IPS-18c (cell line): ENCODE measurements around the gene ABCC11.
"Not testable (repeated sequence)": the region's sequence is repeated elsewhere in the genome, so short reads cannot be mapped to it uniquely, and the experiment has no call there.

Experiments
- H3K4me3 ChIP-seq: 2 replicates; pipeline ENCODE4 v1.7.0; 2013; ENCODE audit warnings: low read depth, mild to moderate bottlenecking, low read length, moderate library complexity; ENCODE audit not compliant: insufficient read depth
- H3K9me3 ChIP-seq: one replicate; pipeline ENCODE4 v1.6.1; 2013; ENCODE audit warnings: mild to moderate bottlenecking, low read length, moderate library complexity; ENCODE audit not compliant: control insufficient read depth, insufficient read depth

ABCC11 gene

DNA sequence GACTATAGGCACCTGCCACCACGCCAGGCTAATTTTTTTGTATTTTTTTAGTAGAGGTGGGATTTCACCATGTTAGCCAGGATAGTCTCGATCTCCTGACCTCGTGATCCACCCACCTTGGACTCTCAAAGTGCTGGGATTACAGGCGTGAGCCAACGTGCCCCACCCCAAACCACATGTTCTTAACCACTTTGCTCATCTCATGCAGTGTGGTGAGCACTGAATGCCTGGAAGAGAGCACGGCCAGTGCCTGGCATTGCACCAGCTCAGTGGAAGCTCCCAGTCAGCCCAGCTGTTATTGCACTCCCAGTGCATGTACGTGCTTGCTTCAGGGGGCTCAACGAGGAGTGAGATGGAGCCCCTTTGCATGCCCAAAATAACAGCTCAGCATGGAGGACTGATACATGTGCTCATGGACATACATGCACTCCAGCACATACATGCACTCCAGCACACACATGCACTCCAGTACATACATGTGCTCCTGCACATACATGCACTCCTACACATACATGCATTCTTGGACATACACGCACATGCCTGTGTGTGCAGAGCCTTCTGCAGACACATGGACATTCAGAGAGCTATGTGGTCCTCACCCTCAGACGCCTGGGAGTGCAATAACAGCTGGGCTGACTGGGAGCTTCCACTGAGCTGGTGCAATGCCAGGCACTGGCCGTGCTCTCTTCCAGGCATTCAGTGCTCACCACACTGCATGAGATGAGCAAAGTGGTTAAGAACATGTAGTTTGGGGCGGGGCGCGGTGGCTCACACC, 65.4 kb downstream of the ABCC11 start:
- H3K4me3 ChIP-seq, H3K9me3 ChIP-seq: not testable (repeated sequence)

DNA sequence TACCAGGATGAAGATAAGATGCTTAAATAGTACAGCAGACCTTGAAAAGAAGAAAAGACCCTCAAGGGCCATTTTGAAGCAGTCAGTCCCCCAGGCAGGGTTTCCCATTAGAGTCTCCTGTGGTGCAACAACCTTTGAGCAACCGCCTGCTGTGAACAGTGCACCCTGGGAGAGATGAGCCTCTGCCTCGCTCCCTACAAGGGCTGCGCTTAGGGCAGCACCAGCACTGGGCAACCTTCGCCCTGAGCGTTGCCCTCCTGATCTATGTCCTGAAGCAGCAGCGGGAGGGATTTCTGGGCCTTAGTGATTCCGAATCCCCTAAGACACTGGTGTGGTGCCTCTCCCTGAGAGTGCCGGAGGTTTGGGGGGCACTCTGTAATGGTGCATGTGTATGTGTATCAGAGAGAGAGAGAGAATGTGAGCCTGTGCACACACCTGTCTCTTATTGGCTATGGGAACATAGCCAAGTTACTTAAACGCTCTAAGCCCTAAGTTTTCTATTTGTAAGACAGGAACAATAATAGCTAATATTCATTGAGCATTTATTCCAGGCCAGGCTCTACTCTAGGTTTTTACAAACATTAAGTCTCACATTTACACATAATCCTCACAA, 66.4 kb downstream of the ABCC11 start:
- Histone ChIP-seq H3K9me3 (no peaks in the 10 kb centered on the region), H3K4me3 (no peak overlapping the region)

DNA sequence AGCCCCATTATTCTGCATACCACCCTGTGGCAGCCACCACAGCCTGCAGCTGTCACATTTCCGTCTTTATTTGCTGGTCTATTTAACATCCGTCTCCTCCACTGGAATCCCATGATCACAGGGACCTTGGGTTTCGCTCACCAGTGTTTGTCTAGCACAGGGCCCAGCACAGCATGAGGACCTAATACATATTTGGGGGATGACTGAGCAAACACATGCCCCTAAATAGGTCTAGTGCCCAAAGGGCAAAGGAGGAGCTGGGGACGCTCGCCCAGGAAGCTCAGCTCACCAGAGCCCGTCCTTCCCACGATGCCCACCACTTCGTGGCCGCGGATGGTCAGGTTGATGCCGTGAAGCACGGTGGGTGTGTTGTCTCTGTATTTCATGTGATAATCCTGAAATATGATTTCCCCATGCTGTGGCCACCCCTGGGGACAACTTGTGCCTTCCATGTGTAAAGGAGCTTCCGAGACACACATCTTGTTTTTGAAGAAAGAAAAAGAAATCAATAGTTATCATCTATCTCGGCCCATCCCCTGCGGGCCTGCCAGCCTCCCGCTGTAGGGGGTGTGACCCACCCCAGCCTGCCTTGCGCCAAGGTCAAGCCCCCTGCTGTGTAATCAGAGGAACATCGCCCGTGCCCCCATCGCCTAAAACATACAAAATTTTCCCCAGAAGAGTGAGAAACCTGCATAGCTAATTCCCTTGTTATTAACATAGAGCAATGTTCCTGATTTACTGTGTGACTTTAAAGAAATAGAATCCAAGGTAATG, 70.5 kb downstream of the ABCC11 start:
- Histone ChIP-seq H3K9me3 (no peaks in the 10 kb centered on the region), H3K4me3 (no peak overlapping the region)

DNA sequence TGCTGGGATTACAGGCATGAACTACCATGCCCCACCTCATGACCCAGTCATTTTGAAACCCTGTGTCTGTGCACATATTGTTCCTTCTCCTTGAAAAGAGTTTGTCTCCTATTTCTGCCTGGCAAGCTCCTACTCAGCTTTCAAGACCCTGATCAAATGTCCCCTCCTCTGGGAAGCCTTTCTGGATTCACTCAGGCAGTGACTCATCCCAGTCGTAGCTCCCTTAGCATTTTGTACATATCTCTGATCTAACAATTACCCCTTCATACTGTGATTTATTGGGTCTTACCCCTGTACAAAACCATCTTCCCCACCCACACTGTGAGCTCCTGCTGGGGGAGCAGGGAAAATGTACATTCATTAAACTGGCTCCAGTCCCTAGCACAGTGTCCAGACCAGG, 73.5 kb downstream of the ABCC11 start:
- H3K9me3 ChIP-seq = no peaks in the 10 kb centered on the region
- H3K4me3 ChIP-seq = no peak overlapping the region

DNA sequence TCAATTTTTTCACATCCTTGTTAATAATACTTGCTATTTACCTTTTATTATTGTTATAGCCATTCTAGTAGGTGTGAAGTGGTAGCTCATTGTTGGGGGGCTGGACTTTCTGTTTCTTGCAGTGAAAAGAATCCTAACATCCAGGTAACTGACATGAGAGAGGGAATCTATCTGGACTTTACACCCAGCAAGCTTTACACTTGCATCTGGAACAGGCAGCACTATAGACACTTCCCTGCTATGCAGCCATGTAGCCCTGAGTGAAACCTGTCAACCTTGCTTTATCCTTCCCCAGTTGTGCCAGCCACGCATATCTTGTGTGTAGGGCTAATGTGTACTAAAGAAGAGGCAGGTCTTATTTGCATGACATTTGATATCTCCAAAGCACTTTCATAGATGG, 74.7 kb downstream of the ABCC11 start:
- no peaks in the 10 kb centered on the region for H3K9me3 ChIP-seq
- no peak overlapping the region for H3K4me3 ChIP-seq

DNA sequence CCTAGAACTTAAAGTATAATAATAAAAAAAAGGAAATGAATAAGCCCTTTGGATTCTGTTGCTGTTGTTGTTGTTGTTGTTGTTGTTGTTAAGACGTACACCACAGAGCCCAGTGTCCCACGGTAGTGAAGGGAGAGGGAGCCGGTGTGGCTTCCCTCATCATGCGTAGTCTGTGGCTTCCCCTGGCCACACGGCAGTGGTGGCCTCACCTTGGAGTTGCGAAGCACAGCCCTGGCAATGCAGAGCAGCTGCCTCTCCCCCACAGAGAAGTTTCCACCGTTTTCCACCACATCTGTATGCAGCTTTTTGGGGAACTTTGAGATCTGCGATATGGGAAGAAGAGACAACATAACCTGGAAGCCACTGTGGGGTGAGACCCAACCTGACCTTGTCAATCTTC, 77.4 kb downstream of the ABCC11 start:
- H3K4me3 ChIP-seq = no peak overlapping the region
- no peaks in the 10 kb centered on the region for H3K9me3 ChIP-seq

DNA sequence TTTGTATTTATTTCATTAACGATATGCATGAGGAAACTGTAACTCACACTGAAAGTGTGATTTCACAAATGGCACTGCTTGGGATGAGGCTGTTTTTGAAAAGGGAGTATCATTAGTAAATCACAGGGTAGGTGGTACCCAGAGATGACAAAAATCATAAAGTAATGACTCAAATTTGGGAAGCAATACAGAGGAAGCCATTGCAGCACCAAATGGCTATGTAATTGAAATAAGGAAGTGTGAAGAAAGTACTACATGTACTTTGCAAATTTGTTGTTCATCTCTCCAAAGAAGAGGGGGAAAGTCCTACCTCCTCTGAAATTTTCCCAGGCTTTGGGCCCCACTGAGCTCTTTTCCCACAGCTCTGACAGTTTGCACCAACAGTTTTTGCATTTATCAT, 79.3 kb downstream of the ABCC11 start:
- Histone ChIP-seq H3K9me3 (no peaks in the 10 kb centered on the region), H3K4me3 (no peak overlapping the region)

DNA sequence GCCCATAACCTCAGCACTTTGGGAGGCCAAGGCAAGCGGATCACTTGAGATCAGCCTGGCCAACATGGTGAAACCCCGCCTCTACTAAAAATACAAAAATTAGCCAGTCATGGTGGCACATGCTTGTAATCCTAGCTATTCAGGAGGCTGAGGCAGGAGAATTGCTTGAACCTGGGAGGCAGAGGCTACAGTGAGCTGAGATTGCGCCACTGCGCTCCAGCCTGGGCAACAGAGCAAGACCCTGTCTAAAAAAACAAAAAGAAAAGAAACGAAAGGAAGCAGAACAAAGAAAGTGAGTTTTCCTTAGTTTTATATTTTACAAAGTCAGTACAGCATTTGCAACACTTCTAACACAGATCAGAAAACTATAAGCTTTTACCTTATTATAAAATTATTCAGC, 80.7 kb downstream of the ABCC11 start:
- not testable (repeated sequence) for H3K4me3 ChIP-seq

DNA sequence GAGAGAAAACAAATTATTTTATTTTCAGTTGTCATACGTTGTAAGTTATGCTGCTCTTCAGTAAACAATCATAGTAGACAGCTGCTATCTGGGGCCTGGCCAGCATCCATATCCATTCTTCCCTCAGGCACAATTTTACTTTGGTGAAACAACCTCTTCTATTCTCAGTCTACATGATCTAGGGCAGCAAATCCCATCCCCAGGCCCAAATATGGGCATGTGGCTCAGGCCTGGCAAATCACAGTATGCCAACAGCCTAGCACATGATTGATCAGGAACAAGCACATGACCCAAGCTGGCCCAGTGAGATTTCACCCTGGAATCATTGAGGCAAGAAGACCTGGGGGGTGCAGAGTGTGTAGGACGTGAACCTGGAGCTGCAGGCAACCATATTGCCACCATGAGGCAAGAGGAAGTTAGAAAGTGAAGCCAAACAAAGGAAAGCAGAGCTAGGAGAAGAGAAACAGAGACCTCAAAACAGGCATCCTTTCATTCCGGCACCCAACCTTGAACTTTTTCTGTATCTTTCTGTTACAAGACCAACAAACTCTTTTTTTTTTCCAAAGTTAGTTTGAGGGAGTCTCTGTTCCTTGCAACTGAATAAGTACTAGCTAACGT, 81.3 kb downstream of the ABCC11 start:
- Histone ChIP-seq H3K9me3 (no peaks in the 10 kb centered on the region), H3K4me3 (no peak overlapping the region)

More for the DNA sequence above, 80.7 kb downstream of the ABCC11 start:
- H3K9me3 ChIP-seq = not testable (repeated sequence)

DNA sequence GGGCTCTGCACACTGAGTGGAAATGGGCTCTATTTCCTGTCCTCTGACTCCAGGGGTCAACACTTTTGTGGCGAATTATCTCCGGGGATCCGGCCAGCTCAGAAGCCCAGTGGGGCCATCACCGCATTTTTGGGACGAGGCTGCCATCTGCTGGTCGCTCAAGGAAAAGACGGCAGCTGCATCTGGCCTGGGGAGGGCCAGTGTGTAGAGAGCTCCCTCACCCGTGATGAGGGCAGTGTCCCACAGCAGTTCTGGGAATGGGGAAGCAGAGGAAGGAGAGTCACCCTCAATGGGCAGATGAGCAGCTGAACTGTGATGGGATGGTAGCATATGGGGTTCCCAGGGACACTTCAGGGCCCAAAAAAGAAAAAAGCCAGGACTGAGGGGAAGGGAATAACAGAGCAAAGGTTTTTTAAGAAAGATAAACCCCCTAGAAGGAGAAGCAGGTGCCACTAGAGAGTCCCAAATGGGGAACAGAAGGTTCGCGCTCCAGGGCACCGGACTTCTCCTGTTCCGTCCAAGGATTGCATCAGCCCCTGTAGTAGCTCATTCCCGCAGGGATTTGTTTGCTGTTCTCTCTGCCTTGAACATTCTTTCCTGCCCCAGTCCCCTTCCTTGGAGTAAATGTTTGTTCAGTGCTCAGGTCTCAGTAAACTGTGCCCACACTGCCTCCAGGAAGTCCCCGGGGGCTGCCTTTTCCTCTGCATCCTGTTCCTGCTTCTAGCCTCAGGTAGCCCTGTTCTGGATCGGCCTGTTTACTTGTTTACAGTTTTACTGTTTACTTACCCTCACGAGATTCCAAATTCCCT, 82.2 kb downstream of the ABCC11 start:
- no peaks in the 10 kb centered on the region for H3K9me3 ChIP-seq
- H3K4me3 ChIP-seq = no peak overlapping the region

DNA sequence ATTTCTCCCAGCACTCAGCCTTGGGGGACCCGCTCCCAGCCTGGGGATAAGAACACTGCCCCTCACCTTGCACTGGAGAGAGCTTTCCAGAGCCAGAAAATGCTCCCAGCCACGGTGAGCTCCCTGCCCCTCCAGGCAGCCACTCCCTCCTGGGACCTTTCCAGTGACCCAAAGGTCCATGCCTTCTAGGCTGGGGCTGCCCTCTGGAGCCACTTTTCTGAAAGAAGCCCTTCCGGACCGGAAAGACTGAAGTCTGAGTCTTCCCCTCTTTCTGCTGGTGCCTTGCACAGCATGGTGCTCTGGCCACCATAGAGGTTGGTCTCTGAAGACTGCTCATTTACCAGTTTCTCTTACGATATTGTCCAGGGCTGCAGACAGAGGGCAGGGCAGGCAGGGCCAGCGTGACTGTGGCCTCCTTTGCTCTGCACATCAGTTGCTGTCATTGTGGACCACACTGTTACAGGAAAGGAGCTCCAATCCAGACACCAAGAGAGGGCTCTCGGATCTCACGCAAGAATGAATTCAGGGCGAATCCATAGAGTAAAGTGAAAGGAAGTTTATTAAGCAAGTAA, 84.4 kb downstream of the ABCC11 start:
- Histone ChIP-seq H3K9me3 (no peaks in the 10 kb centered on the region), H3K4me3 (no peak overlapping the region)

DNA sequence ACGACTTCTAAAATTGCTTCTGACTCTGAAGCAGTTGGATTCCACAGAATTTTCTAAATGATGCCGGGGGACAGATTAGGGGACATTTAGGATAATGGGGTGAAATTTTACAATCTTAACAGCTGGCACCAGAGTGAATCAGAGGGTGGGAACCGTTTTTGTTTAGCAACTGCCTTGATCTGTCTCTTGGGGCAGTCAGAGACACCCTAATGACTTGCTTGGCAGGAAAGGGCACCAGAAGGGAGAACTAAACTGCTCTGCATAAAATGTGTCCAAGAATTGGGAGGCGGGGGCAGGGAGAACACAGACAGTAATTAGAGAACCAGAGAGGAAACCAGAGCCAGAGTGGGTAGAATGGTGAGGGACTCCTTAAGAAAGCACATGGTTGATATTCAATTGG, 85.4 kb downstream of the ABCC11 start:
- no peaks in the 10 kb centered on the region for H3K9me3 ChIP-seq

DNA sequence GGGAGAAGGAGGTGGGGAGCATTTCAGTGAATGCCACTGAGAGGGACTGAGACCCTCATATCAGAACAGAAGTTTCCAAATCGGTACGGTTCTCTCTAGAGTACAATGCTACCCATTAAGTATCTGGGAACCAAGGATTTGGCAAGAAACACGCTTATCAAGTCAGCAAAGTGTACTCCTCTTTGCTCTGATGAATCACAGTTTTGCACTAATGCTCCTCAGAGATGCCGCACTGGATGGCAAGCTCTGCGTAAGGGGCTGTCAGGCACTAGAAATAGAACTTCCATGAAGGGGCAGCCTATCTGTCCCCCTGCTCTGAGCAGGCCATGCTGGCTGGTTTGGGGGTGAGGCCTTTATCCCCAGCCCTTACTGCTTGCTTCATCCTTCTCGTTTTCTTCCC, 86.8 kb downstream of the ABCC11 start:
- no peak overlapping the region for H3K4me3 ChIP-seq
- H3K9me3 ChIP-seq = no peaks in the 10 kb centered on the region

More for the DNA sequence above, 85.4 kb downstream of the ABCC11 start:
- H3K4me3 ChIP-seq = no peak overlapping the region

DNA sequence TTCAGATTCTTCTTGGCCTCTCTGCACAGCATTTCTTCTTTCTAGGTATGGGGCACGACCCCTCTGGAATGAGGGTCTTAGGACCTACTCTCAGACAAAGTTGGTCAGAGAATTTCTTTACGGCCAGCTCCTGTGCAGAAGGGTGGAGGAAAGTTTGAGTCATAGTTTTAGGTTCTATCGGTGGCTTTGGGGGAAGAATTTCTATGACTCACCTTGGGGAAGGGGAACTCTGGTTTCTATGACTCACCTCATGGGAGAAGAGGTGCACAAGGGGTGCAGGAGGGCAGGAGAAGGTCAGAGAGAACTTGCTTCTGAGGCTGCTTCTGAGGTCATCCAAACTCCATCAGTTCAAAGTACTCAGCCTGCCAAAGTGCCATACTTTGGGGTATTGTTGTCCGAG, 89.0 kb downstream of the ABCC11 start:
- Histone ChIP-seq H3K4me3 (no peak overlapping the region), H3K9me3 (no peaks in the 10 kb centered on the region)

DNA sequence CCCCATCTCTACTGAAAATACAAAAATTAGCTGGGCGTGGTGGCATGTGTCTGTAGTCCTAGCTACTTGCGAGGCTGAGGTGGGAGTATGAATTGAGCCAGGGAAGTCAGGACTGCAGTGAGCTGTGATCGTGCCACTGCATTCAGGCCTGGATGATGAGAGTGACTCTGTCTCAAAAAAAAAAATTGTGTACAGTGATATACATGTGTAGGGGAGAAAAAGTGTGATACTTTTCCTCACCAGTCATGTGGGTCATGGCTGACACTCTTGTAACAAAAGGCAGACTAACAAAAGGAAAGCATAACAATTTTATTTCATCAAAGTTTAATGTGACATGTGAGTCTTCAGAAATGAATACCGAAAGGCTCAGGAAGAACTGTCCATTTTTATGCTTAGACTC, 89.5 kb downstream of the ABCC11 start:
- Histone ChIP-seq H3K4me3 (no peak overlapping the region), H3K9me3 (no peaks in the 10 kb centered on the region)

DNA sequence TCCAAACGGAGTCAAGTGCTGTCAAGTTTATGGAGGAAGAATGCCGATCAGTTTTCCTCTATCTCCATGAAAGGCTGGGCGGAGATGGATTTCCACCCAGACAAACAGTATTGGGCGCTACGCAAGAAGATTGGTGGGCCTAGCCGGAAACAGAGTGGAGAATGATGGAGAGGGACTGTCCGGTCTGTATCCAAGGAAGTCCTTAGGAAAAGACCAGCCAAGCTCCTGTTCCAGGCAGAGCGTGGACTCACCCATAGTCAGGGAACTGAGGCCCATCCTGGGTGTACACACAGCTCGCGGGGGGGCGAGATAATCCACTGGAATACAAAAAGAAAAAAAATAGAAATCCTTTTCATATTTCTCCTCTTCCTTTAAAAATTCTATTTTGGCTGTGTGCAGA, 90.0 kb downstream of the ABCC11 start:
- H3K9me3 ChIP-seq = no peaks in the 10 kb centered on the region
- no peak overlapping the region for H3K4me3 ChIP-seq

DNA sequence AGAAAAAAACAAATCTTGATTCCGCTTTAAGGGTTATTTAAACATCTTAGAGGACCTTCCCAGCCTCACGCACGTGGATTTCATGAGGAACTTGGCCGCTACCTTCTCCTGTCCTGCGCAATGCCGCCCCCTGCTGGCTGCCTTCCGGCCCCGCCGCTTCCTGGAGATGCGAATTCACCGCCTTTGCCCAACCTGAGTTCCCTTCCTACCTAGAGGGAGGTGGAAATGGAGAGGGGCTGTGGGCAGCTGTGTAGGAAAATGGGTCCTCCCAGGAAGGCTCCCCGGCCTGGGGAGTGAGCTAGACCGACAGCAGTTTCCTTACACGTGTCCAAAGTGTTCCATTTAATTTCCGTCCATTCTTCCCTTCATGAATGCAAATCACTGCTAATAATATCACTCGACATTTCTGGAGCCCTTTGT, 90.5 kb downstream of the ABCC11 start:
- H3K4me3 ChIP-seq = no peak overlapping the region
- H3K9me3 ChIP-seq = no peaks in the 10 kb centered on the region
